ENCODE measurements around the gene FSHR. TPM values are rescaled to one million over a fixed set of nuclear protein-coding genes. Genes with fewer than 3 reads are reported as not detected.

Gene FSHR
- total RNA-seq, 1 donor from 2014 or later = not detected

GRCh38 chr2:48915227-48915626 is 239.1 kb downstream of the FSHR start:
- DNase-seq (ENCODE audit: low read depth) = no peak
- H3K4me3 ChIP-seq (ENCODE audit: low read depth, low read length) = no peak overlapping the region
- TF ChIP-seq CTCF (conservative IDR thresholded peaks at IDR 0.05; ENCODE audit: low read depth, low read length) = no peak

DNA sequence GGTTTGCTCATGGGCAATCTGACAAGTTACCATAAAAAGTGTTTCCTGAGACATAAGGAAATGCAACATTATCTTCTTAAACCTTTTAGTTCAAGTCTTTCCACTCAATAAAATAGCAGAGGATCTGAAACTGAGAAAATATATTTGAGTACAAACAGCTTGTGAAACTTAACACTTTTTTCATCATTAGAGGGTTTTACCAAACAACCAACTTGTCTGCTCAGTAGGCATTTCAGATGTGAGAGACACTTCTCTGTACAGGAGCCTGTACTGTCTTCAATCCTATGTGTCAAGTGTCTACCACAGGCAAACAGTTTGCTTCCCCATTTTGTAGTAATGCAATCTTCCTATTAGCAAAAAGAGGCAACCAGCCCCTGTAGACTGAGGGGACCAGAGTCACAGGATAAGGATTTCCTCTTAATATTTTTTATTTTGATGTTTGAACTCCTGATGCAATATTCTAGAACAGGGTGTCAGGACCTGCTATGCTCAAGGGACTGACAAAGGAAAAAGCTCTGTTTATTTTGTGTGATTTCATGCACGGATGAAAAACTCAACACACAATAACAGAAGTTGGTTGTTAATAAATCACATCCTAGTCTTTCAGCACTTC is 239.7 kb downstream of the FSHR start:
- DNase-seq (ENCODE audit: low read depth) = no peak
- no peak for TF ChIP-seq CTCF (conservative IDR thresholded peaks at IDR 0.05; ENCODE audit: low read depth, low read length)
- H3K4me3 ChIP-seq (ENCODE audit: low read depth, low read length) = no peak overlapping the region

All from epithelial cell of proximal tubule (primary cell).